ENCODE results near the gene CGNL1.

CGNL1 gene

DNA sequence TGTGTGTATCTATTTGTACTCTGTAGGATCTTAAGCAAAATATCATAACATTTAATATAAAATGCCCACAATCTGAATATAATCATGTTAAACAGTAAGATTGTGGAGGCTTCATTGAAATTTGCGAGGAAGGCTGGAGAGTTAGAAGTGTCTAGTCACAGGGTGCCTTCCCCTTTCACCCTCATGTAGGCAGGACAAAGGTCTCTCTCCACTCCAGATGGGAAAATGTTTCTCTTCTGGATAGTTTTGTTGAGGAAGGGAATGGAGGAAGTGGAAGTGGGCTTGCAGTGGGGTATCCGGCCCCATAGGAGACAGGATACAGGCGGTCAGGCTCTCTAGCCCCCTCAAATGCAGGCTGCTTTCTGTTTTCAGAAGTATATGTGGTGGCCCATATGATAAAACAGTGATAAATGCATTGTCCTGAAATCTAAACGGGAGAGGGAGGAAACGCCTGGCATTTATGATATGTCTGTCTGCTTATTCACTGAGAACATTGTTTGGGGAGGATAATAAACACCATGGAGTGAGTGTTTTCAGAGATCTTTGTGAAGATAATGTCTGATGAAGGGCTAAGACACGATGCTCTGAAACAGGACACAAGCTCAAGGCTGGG is 202.1 kb downstream of the CGNL1 start:
- H3K79me1 ChIP-seq (replicated peaks; ENCODE audit: low read length, poor library complexity, severe bottlenecking) = no peaks in the 10 kb centered on the region
- no peak overlapping the region for H2BK12ac ChIP-seq (ENCODE audit: low read length in 2 of 2)
- peaks cover 37 to 64% of the 10 kb centered on the region in 2 experiments for H3K27me3 ChIP-seq (ENCODE audit: control insufficient read depth in 1 of 2, insufficient read depth in 1 of 2, low read length in 2 of 2)
- H3K18ac ChIP-seq (ENCODE audit: low read depth in 1 of 2, low read length in 2 of 2) = no peak overlapping the region
- no peak overlapping the region for H2AK5ac ChIP-seq (ENCODE audit: low read length, severe bottlenecking)
- WGBS = 59% methylated on average over 6 of the region's 6 CpGs
- no peak overlapping the region for H4K8ac ChIP-seq (ENCODE audit: low read length)
- H2BK5ac ChIP-seq (ENCODE audit: low read depth, low read length, poor library complexity, severe bottlenecking) = no peak overlapping the region
- H3K9me3 ChIP-seq (ENCODE audit: control insufficient read depth, low read length) = peaks cover 9% of the 10 kb centered on the region
- H3K4ac ChIP-seq (ENCODE audit: low read depth in 1 of 2, low read length in 2 of 2) = no peak overlapping the region
- H4K91ac ChIP-seq (ENCODE audit: low read length) = no peak overlapping the region
- no peaks in the 10 kb centered on the region for H3K4me1 ChIP-seq (ENCODE audit: control insufficient read depth, insufficient read depth, low read depth, low read length)
- H3K4me2 ChIP-seq (ENCODE audit: low read length, poor library complexity, severe bottlenecking) = no peak overlapping the region
- no peak for DNase-seq
- H3K23ac ChIP-seq (ENCODE audit: low read length in 2 of 2) = no peak overlapping the region
- no peak overlapping the region for H3K4me3 ChIP-seq (ENCODE audit: insufficient read depth in 1 of 2, low read depth in 1 of 2, low read length in 2 of 2)
- H2BK120ac ChIP-seq (ENCODE audit: low read depth, low read length) = no peak overlapping the region
- H2BK15ac ChIP-seq (ENCODE audit: low read depth, poor library complexity, severe bottlenecking) = no peak overlapping the region
- no peak overlapping the region for H3K14ac ChIP-seq (ENCODE audit: low read length in 2 of 2)
- H3K9ac ChIP-seq (ENCODE audit: low read length) = no peak overlapping the region
- H3K36me3 ChIP-seq (ENCODE audit: control insufficient read depth in 1 of 2, insufficient read depth in 2 of 2, low read depth in 1 of 2, low read length in 2 of 2) = no peaks in the 10 kb centered on the region
- H3K27ac ChIP-seq (ENCODE audit: low read length, poor library complexity, severe bottlenecking) = no peak overlapping the region
- no peak overlapping the region for H2AFZ ChIP-seq (ENCODE audit: low read depth, low read length)

DNA sequence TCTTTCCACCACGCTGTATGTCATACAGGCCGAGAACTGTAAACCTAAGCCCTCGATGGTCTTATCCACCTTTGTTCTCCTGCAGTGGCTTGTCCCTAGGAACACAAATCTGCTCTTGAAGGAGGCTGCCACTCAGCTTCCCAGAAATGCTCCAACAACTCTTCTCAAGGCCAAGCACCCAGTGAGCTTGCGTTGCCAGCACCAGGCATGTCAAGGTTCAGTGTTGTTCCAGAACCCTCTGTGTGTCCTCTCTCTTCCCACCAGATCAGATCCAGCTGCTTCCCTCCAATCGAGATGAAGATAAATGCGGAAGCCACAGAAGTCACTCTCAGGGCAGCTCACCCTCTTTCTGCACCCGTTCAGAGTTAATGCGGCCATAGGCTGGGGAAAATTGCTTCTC is 204.1 kb downstream of the CGNL1 start:
- Histone ChIP-seq H2BK12ac (ENCODE audit: low read length in 2 of 2) (no peak overlapping the region), H4K8ac (ENCODE audit: low read length) (no peak overlapping the region), H2BK120ac (ENCODE audit: low read depth, low read length) (no peak overlapping the region), H3K14ac (ENCODE audit: low read length in 2 of 2) (no peak overlapping the region), H3K4me2 (ENCODE audit: low read length, poor library complexity, severe bottlenecking) (no peak overlapping the region), H2BK15ac (ENCODE audit: low read depth, poor library complexity, severe bottlenecking) (no peak overlapping the region), H3K79me1 (replicated peaks; ENCODE audit: low read length, poor library complexity, severe bottlenecking) (no peaks in the 10 kb centered on the region), H4K91ac (ENCODE audit: low read length) (no peak overlapping the region), H2AFZ (ENCODE audit: low read depth, low read length) (no peak overlapping the region), H3K18ac (ENCODE audit: low read depth in 1 of 2, low read length in 2 of 2) (no peak overlapping the region), H3K4me1 (ENCODE audit: control insufficient read depth, insufficient read depth, low read depth, low read length) (no peaks in the 10 kb centered on the region), H3K9me3 (ENCODE audit: control insufficient read depth, low read length) (peaks cover 13% of the 10 kb centered on the region), H3K9ac (ENCODE audit: low read length) (no peak overlapping the region), H3K27ac (ENCODE audit: low read length, poor library complexity, severe bottlenecking) (no peak overlapping the region), H3K36me3 (ENCODE audit: control insufficient read depth in 1 of 2, insufficient read depth in 2 of 2, low read depth in 1 of 2, low read length in 2 of 2) (no peaks in the 10 kb centered on the region), H3K4me3 (ENCODE audit: insufficient read depth in 1 of 2, low read depth in 1 of 2, low read length in 2 of 2) (no peak overlapping the region), H2BK5ac (ENCODE audit: low read depth, low read length, poor library complexity, severe bottlenecking) (no peak overlapping the region), H3K27me3 (ENCODE audit: control insufficient read depth in 1 of 2, insufficient read depth in 1 of 2, low read length in 2 of 2) (peaks cover 46 to 64% of the 10 kb centered on the region in 2 experiments), H2AK5ac (ENCODE audit: low read length, severe bottlenecking) (no peak overlapping the region), H3K23ac (ENCODE audit: low read length in 2 of 2) (no peak overlapping the region), H3K4ac (ENCODE audit: low read depth in 1 of 2, low read length in 2 of 2) (no peak overlapping the region)
- no peak for DNase-seq
- WGBS = 91% methylated on average over 8 of the region's 8 CpGs

DNA sequence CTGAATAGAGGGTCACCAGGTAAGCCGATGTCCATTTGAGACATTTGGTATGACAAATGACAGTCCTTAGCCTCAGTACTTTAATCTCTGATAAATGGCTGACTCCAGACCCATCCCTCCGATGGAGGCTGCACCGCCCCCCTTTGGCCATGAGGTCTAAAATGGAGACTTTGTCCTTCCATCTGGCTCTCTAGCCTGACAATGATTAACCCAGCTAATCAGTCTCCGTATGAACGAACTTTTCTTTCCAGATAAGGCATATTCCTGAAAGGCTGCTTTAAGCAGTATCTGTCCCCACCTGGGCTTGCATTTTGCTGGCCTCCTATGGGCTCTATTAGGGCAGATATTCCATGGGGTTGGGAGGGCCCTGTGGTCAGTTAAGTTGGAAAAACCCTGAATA is 204.6 kb downstream of the CGNL1 start:
- Histone ChIP-seq H3K9ac (ENCODE audit: low read length) (no peak overlapping the region), H4K91ac (ENCODE audit: low read length) (no peak overlapping the region)

DNA sequence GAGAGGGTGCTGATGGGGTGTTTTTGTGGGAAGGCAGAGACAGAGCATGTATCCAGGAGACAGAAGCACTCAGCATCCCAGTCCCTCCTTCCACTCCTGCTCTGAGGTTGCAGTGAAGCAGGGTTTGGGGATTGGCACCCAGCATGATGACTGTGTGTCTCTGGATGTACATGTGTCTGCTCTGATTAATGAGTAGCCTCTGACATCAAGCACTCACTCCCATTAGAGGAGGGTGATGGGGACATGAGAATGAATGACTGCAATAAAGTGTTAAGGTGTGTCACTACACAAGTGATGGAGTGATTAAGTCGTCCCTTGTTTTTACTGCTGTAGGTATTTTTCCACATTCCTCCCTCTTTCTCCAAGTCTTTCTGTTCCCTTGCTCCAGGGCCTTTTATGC is 205.8 kb downstream of the CGNL1 start:
- Histone ChIP-seq H3K9me3 (ENCODE audit: control insufficient read depth, low read length) (peaks cover 13% of the 10 kb centered on the region), H4K8ac (ENCODE audit: low read length) (no peak overlapping the region), H2AK5ac (ENCODE audit: low read length, severe bottlenecking) (no peak overlapping the region), H2BK120ac (ENCODE audit: low read depth, low read length) (no peak overlapping the region), H3K27ac (ENCODE audit: low read length, poor library complexity, severe bottlenecking) (no peak overlapping the region), H3K36me3 (ENCODE audit: control insufficient read depth in 1 of 2, insufficient read depth in 2 of 2, low read depth in 1 of 2, low read length in 2 of 2) (no peaks in the 10 kb centered on the region), H2BK5ac (ENCODE audit: low read depth, low read length, poor library complexity, severe bottlenecking) (no peak overlapping the region), H3K23ac (ENCODE audit: low read length in 2 of 2) (no peak overlapping the region), H3K4ac (ENCODE audit: low read depth in 1 of 2, low read length in 2 of 2) (no peak overlapping the region), H3K9ac (ENCODE audit: low read length) (no peak overlapping the region), H3K4me1 (ENCODE audit: control insufficient read depth, insufficient read depth, low read depth, low read length) (no peaks in the 10 kb centered on the region), H3K4me3 (ENCODE audit: insufficient read depth in 1 of 2, low read depth in 1 of 2, low read length in 2 of 2) (no peak overlapping the region), H4K91ac (ENCODE audit: low read length) (no peak overlapping the region), H3K27me3 (ENCODE audit: control insufficient read depth in 1 of 2, insufficient read depth in 1 of 2, low read length in 2 of 2) (peaks cover 50 to 61% of the 10 kb centered on the region in 2 experiments), H2AFZ (ENCODE audit: low read depth, low read length) (no peak overlapping the region), H3K18ac (ENCODE audit: low read depth in 1 of 2, low read length in 2 of 2) (no peak overlapping the region), H2BK12ac (ENCODE audit: low read length in 2 of 2) (no peak overlapping the region), H3K79me1 (replicated peaks; ENCODE audit: low read length, poor library complexity, severe bottlenecking) (no peaks in the 10 kb centered on the region), H2BK15ac (ENCODE audit: low read depth, poor library complexity, severe bottlenecking) (no peak overlapping the region), H3K4me2 (ENCODE audit: low read length, poor library complexity, severe bottlenecking) (no peak overlapping the region), H3K14ac (ENCODE audit: low read length in 2 of 2) (no peak overlapping the region)
- WGBS = 88% methylated on average over 1 of the region's 1 CpG
- DNase-seq = no peak

More for the DNA sequence above, 204.6 kb downstream of the CGNL1 start:
- Histone ChIP-seq H3K27me3 (ENCODE audit: control insufficient read depth in 1 of 2, insufficient read depth in 1 of 2, low read length in 2 of 2) (peaks cover 46 to 64% of the 10 kb centered on the region in 2 experiments), H3K4me3 (ENCODE audit: insufficient read depth in 1 of 2, low read depth in 1 of 2, low read length in 2 of 2) (no peak overlapping the region), H3K18ac (ENCODE audit: low read depth in 1 of 2, low read length in 2 of 2) (no peak overlapping the region), H2BK5ac (ENCODE audit: low read depth, low read length, poor library complexity, severe bottlenecking) (no peak overlapping the region), H2BK12ac (ENCODE audit: low read length in 2 of 2) (no peak overlapping the region), H3K79me1 (replicated peaks; ENCODE audit: low read length, poor library complexity, severe bottlenecking) (no peaks in the 10 kb centered on the region), H2BK120ac (ENCODE audit: low read depth, low read length) (no peak overlapping the region), H3K14ac (ENCODE audit: low read length in 2 of 2) (no peak overlapping the region), H2AK5ac (ENCODE audit: low read length, severe bottlenecking) (no peak overlapping the region), H3K4me2 (ENCODE audit: low read length, poor library complexity, severe bottlenecking) (no peak overlapping the region), H3K4me1 (ENCODE audit: control insufficient read depth, insufficient read depth, low read depth, low read length) (no peaks in the 10 kb centered on the region), H3K23ac (ENCODE audit: low read length in 2 of 2) (no peak overlapping the region), H3K36me3 (ENCODE audit: control insufficient read depth in 1 of 2, insufficient read depth in 2 of 2, low read depth in 1 of 2, low read length in 2 of 2) (no peaks in the 10 kb centered on the region), H3K4ac (ENCODE audit: low read depth in 1 of 2, low read length in 2 of 2) (no peak overlapping the region), H3K27ac (ENCODE audit: low read length, poor library complexity, severe bottlenecking) (no peak overlapping the region), H4K8ac (ENCODE audit: low read length) (no peak overlapping the region), H2AFZ (ENCODE audit: low read depth, low read length) (no peak overlapping the region), H3K9me3 (ENCODE audit: control insufficient read depth, low read length) (peaks cover 13% of the 10 kb centered on the region), H2BK15ac (ENCODE audit: low read depth, poor library complexity, severe bottlenecking) (no peak overlapping the region)
- DNase-seq = no peak
- 91% methylated on average over 5 of the region's 5 CpGs for WGBS
